Stimulated activated naive CD8-positive, alpha-beta T cell treated with anti-CD3 and anti-CD28 coated beads, Interleukin-15, Interleukin-2, amounts not matched to agents 100 U/mL and 50 U/mL, for 24 hours (primary cell): ENCODE results near the gene COL18A1.
A peak's percentile ranks its signal among the peaks of the same experiment; 100 is the strongest.

ENCODE experiments used
- ATAC-seq: fragments of 150-1000 bp; cut with Tn5 transposase; one replicate; pipeline ENCODE4 v1.10.0; 2021
- DNase-seq: peaks from one replicate; pipeline ENCODE4 v3.0.0; 2021

COL18A1 gene

GRCh38 chr21:45469273-45470086, 64.5 kb downstream of the COL18A1 start:
- ATAC-seq (no peak), DNase-seq (no peak)

- ATAC-seq (no peak), DNase-seq (no peak)
These were observed 65.1 kb downstream of the COL18A1 start for GRCh38 chr21:45470087-45470515.

- ATAC-seq = peak; percentile 52
- peak; percentile 23 for DNase-seq
These were observed 66.0 kb downstream of the COL18A1 start for GRCh38 chr21:45470773-45471524.

GRCh38 chr21:45471525-45472221, 66.7 kb downstream of the COL18A1 start:
- DNase-seq = no peak
- ATAC-seq = no peak

- DNase-seq = no peak
- no peak for ATAC-seq
These were observed 67.7 kb downstream of the COL18A1 start for GRCh38 chr21:45472445-45473365.

GRCh38 chr21:45473496-45474322, 68.7 kb downstream of the COL18A1 start:
- DNase-seq (no peak), ATAC-seq (no peak)

- DNase-seq (no peak), ATAC-seq (no peak)
These were observed 69.5 kb downstream of the COL18A1 start for GRCh38 chr21:45474323-45474950.

- ATAC-seq (no peak), DNase-seq (no peak)
These were observed 70.2 kb downstream of the COL18A1 start for GRCh38 chr21:45475004-45475685.

- DNase-seq = no peak
- no peak for ATAC-seq
These were observed 71.0 kb downstream of the COL18A1 start for GRCh38 chr21:45475797-45476570.

- ATAC-seq = no peak
- no peak for DNase-seq
These were observed 71.6 kb downstream of the COL18A1 start for GRCh38 chr21:45476582-45476981.

GRCh38 chr21:45477176-45478114, 72.5 kb downstream of the COL18A1 start:
- no peak for DNase-seq
- ATAC-seq = no peak

- peak; percentile 82 for DNase-seq
- ATAC-seq = peak; percentile 75
These were observed 73.3 kb downstream of the COL18A1 start for GRCh38 chr21:45478115-45478801.

GRCh38 chr21:45478816-45479669, 74.1 kb downstream of the COL18A1 start:
- ATAC-seq = no peak
- DNase-seq = no peak

GRCh38 chr21:45479691-45480675, 75.0 kb downstream of the COL18A1 start:
- peak; percentile 33 for ATAC-seq

More at GRCh38 chr21:45479691-45480675, 75.0 kb downstream of the COL18A1 start:
- peak; percentile 49 for DNase-seq
